SU-DHL-6 (cell line): ENCODE data around the gene C7.

Experiments
- H2AFZ ChIP-seq: fragments of 200-600 bp; sonication (generic); 2 replicates; pipeline ENCODE4 v1.6.1; 2014; ENCODE audit warnings: low read depth, mild to moderate bottlenecking, moderate library complexity, mixed read lengths, antibody characterized with exemption, low read length; ENCODE audit not compliant: severe bottlenecking
- H3F3A ChIP-seq: fragments of 200-600 bp; shearing (Covaris generic); 2 replicates; pipeline ENCODE4 v1.6.0; 2016; ENCODE audit warnings: antibody characterized with exemption, mild to moderate bottlenecking; ENCODE audit not compliant: insufficient read depth
- H3K27ac ChIP-seq: fragments of 200-600 bp; sonication (generic); 2 replicates; pipeline ENCODE4 v1.5.1; 2016; ENCODE audit warnings: low read depth, mild to moderate bottlenecking, low read length, moderate library complexity, mixed read lengths
- H3K27me3 ChIP-seq: fragments of 200-600 bp; sonication (generic), shearing (Covaris generic); 2 replicates; pipeline ENCODE4 v1.6.0; 2014; ENCODE audit warnings: mild to moderate bottlenecking, low read length
- H3K36me3 ChIP-seq: fragments of 200-600 bp; sonication (generic); 2 replicates; pipeline ENCODE4 v1.6.1; 2014; ENCODE audit warnings: mild to moderate bottlenecking, low read length, mixed read lengths
- H3K4me2 ChIP-seq: fragments of 300-600, 200-600 bp; shearing (Covaris generic), sonication (generic); 2 replicates; pipeline ENCODE4 v1.6.0; 2014; ENCODE audit warnings: low read length, low read depth, mild to moderate bottlenecking; ENCODE audit not compliant: poor library complexity, severe bottlenecking
- H3K4me3 ChIP-seq: fragments of 200-600 bp; sonication (generic); 2 replicates; pipeline ENCODE4 v1.5.1; 2014; ENCODE audit warnings: antibody characterized with exemption, low read length, mild to moderate bottlenecking, mixed read lengths; ENCODE audit not compliant: insufficient read depth, poor library complexity, severe bottlenecking
- H3K79me2 ChIP-seq: fragments of 200-600 bp; sonication (generic); 2 replicates; pipeline ENCODE4 v1.6.1; 2014; ENCODE audit warnings: mild to moderate bottlenecking, low read length, moderate library complexity; ENCODE audit not compliant: insufficient read depth
- H3K9ac ChIP-seq: fragments of 200-600 bp; sonication (generic); 2 replicates; pipeline ENCODE4 v1.7.0; 2014; ENCODE audit warnings: mild to moderate bottlenecking, low read length
- H3K9me2 ChIP-seq: fragments of 200-600 bp; sonication (generic); replicated peaks from 2 replicates; pipeline ENCODE4 v1.6.1; 2014; ENCODE audit warnings: low read length; ENCODE audit not compliant: insufficient read depth
- H3K9me3 ChIP-seq: fragments of 200-600 bp; sonication (generic); 2 replicates; pipeline ENCODE4 v1.6.1; 2014; ENCODE audit warnings: low read length, mixed read lengths; ENCODE audit not compliant: insufficient read depth
- H4K20me1 ChIP-seq: fragments of 200-600 bp; sonication (generic); 2 replicates; pipeline ENCODE4 v1.6.1; 2014; ENCODE audit warnings: low read depth, mild to moderate bottlenecking, antibody characterized with exemption, low read length, moderate library complexity, mixed read lengths
- EZH2phosphoT487 ChIP-seq: fragments of 200-600 bp; sonication (generic), shearing (Covaris generic); conservative IDR thresholded peaks from 2 replicates; pipeline ENCODE4 v1.6.1; 2018; ENCODE audit warnings: mild to moderate bottlenecking, antibody characterized with exemption, low read length, moderate library complexity, mixed read lengths
- TF ChIP-seq, protein P1 (sequence below): fragments of 200-600 bp; sonication (generic); IDR thresholded peaks from one replicate; pipeline ENCODE4 v1.5.1; 2017; ENCODE audit warnings: antibody characterized with exemption, mild to moderate bottlenecking, low read length, moderate library complexity; ENCODE audit not compliant: insufficient read depth, poor library complexity, severe bottlenecking

C7 gene

DNA sequence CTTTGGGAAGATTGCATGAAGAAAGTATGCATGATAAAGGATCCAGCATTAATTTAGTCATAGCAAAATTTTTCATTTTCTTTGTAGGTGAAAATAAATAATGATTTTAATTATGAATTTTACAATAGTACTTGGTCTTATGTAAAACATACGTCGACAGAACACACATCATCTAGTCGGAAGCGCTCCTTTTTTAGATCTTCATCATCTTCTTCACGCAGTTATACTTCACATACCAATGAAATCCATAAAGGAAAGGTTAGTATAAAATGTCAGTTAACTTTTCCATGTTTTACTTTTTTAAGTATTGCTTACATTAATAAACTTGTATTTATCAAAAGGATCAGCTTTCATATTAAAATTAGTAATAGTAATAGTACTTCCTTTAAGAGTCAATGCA is 35.8 kb downstream of the C7 start:
- Histone ChIP-seq H3K79me2 (no peaks in the 10 kb centered on the region), H3K36me3 (no peaks in the 10 kb centered on the region), H3K4me3 (no peak overlapping the region), H3F3A (no peaks in the 10 kb centered on the region), H3K27ac (no peak overlapping the region), H2AFZ (no peak overlapping the region), H3K27me3 (no peaks in the 10 kb centered on the region), H3K9me3 (no peaks in the 10 kb centered on the region), H4K20me1 (no peaks in the 10 kb centered on the region), H3K4me2 (no peak overlapping the region), H3K9ac (no peak overlapping the region), H3K9me2 (no peaks in the 10 kb centered on the region)
- TF ChIP-seq EZH2phosphoT487: no peak
- TF ChIP-seq, protein P1, sequence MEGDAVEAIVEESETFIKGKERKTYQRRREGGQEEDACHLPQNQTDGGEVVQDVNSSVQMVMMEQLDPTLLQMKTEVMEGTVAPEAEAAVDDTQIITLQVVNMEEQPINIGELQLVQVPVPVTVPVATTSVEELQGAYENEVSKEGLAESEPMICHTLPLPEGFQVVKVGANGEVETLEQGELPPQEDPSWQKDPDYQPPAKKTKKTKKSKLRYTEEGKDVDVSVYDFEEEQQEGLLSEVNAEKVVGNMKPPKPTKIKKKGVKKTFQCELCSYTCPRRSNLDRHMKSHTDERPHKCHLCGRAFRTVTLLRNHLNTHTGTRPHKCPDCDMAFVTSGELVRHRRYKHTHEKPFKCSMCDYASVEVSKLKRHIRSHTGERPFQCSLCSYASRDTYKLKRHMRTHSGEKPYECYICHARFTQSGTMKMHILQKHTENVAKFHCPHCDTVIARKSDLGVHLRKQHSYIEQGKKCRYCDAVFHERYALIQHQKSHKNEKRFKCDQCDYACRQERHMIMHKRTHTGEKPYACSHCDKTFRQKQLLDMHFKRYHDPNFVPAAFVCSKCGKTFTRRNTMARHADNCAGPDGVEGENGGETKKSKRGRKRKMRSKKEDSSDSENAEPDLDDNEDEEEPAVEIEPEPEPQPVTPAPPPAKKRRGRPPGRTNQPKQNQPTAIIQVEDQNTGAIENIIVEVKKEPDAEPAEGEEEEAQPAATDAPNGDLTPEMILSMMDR: no peak

DNA sequence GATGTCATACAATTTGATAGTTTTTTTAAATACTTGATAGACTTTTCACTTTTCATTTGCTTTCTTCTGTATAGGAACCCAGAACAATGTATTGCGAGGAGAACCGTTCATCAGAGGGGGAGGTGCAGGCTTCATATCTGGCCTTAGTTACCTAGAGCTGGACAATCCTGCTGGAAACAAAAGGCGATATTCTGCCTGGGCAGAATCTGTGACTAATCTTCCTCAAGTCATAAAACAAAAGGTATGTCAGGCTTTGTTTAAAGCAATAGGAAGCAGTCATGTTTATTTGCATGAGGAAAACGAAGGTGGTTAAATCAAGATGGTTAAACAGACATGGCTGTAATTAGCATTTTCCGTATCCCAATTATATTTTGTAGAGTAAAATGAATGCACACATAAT is 46.0 kb downstream of the C7 start:
- Histone ChIP-seq H3K27ac (no peak overlapping the region), H3K4me2 (no peak overlapping the region), H3K27me3 (no peaks in the 10 kb centered on the region), H3F3A (no peaks in the 10 kb centered on the region), H3K9me2 (no peaks in the 10 kb centered on the region), H3K79me2 (no peaks in the 10 kb centered on the region), H3K4me3 (no peak overlapping the region), H3K36me3 (no peaks in the 10 kb centered on the region), H3K9ac (no peak overlapping the region), H4K20me1 (no peaks in the 10 kb centered on the region), H2AFZ (no peak overlapping the region), H3K9me3 (no peaks in the 10 kb centered on the region)
- TF ChIP-seq, protein P1: no peak
- TF ChIP-seq EZH2phosphoT487: no peak

DNA sequence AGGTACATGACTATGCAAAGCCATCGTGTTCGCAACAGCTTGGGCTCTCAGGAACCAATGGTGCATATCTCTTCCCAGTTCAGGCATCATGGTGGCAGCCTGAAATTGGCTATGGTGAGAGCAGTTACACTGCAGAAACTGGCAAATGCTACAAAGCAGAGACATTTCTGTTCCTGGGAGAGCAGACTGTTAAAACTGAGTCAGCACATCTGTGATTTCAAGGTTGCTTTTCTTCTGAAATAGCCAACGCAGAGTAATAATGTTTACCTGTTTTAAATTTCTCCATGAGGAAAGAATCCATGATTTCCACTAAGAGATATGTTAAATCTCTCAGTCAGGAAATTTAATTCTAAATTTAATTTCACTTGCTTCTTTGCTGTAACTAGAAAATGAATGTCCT is 47.8 kb downstream of the C7 start:
- H3K27me3 ChIP-seq: no peaks in the 10 kb centered on the region
- no peaks in the 10 kb centered on the region for H3F3A ChIP-seq
- TF ChIP-seq, protein P1: no peak
- TF ChIP-seq EZH2phosphoT487: no peak
- no peak overlapping the region for H3K4me2 ChIP-seq
- H3K9me2 ChIP-seq: no peaks in the 10 kb centered on the region
- H3K9ac ChIP-seq: no peak overlapping the region
- no peaks in the 10 kb centered on the region for H3K79me2 ChIP-seq
- H4K20me1 ChIP-seq: no peaks in the 10 kb centered on the region
- no peaks in the 10 kb centered on the region for H3K9me3 ChIP-seq
- H3K27ac ChIP-seq: no peak overlapping the region
- no peaks in the 10 kb centered on the region for H3K36me3 ChIP-seq
- no peak overlapping the region for H3K4me3 ChIP-seq
- H2AFZ ChIP-seq: no peak overlapping the region

DNA sequence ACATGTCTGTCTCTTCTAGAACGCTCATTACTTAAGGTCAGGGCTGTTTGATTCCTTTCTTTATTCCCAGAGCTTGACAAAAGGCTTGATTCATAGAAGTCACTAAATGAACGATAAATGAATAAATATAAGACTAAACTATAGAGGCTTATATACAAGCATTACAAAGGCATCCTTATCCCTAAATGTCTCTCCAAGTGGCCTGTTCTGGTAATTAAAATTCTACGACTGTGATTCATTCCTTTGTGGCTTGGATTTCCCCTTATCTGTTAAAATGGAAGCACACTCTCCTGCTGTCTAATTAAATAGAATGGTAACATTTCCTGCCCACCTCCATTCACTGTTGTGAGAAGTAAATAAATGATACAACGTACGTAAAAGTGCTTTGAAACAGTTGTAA is 49.5 kb downstream of the C7 start:
- no peaks in the 10 kb centered on the region for H3K9me3 ChIP-seq
- H3K27me3 ChIP-seq: no peaks in the 10 kb centered on the region
- no peak overlapping the region for H3K4me2 ChIP-seq
- TF ChIP-seq EZH2phosphoT487: no peak
- TF ChIP-seq, protein P1: no peak
- no peak overlapping the region for H3K9ac ChIP-seq
- no peaks in the 10 kb centered on the region for H3K36me3 ChIP-seq
- no peaks in the 10 kb centered on the region for H4K20me1 ChIP-seq
- H3F3A ChIP-seq: no peaks in the 10 kb centered on the region
- no peaks in the 10 kb centered on the region for H3K9me2 ChIP-seq
- H3K79me2 ChIP-seq: no peaks in the 10 kb centered on the region
- no peak overlapping the region for H3K27ac ChIP-seq
- H3K4me3 ChIP-seq: no peak overlapping the region
- no peak overlapping the region for H2AFZ ChIP-seq
